Choroid plexus epithelial cell (primary cell): Measurements from ENCODE around the gene TPRA1.
A peak's percentile ranks its signal among the peaks of the same experiment; 100 is the strongest.

Experiments
- DNase-seq: peaks from one replicate; pipeline ENCODE4 v3.0.0-alpha.2; 2010; ENCODE audit warnings: low read depth
- H3K4me3 ChIP-seq: 2 replicates; pipeline ENCODE4 v1.5.1; 2011; ENCODE audit warnings: low read depth, mild to moderate bottlenecking, control low read depth, low read length, moderate library complexity
- TF ChIP-seq, protein P1 (sequence below): conservative IDR thresholded peaks from 2 replicates; pipeline ENCODE4 v1.5.1; 2011; ENCODE audit warnings: low read depth, mild to moderate bottlenecking, control low read depth, inconsistent platforms, low read length, moderate library complexity

The TPRA1 gene

DNA sequence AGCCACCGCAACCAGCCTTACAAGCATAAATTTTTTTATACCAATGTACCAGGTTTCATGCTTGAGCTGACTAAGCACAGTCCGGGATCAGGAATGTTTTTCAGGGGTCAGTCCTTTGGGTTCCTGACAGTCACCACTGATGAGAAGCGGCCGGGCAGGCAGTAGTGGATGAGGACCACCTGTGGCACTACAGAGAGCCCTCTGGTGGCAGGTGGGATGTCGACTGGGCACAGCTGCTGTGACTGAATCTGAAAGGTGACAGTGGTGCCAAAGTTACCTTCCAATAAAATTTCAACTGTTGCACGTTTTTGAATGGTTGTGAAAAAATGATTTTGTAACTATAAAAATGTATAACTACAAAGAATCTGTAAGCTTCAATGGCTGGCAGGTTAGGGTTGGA is 34.0 kb downstream of the TPRA1 start:
- H3K4me3 ChIP-seq, result no peak overlapping the region
- TF ChIP-seq, protein P1, sequence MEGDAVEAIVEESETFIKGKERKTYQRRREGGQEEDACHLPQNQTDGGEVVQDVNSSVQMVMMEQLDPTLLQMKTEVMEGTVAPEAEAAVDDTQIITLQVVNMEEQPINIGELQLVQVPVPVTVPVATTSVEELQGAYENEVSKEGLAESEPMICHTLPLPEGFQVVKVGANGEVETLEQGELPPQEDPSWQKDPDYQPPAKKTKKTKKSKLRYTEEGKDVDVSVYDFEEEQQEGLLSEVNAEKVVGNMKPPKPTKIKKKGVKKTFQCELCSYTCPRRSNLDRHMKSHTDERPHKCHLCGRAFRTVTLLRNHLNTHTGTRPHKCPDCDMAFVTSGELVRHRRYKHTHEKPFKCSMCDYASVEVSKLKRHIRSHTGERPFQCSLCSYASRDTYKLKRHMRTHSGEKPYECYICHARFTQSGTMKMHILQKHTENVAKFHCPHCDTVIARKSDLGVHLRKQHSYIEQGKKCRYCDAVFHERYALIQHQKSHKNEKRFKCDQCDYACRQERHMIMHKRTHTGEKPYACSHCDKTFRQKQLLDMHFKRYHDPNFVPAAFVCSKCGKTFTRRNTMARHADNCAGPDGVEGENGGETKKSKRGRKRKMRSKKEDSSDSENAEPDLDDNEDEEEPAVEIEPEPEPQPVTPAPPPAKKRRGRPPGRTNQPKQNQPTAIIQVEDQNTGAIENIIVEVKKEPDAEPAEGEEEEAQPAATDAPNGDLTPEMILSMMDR, result peak; percentile 24

GRCh38 chr3:127555108-127555507 is 35.4 kb downstream of the TPRA1 start:
- TF ChIP-seq, protein P1, result no peak
- no peak for DNase-seq
- no peak overlapping the region for H3K4me3 ChIP-seq

More for the DNA sequence above, 34.0 kb downstream of the TPRA1 start:
- no peak for DNase-seq

DNA sequence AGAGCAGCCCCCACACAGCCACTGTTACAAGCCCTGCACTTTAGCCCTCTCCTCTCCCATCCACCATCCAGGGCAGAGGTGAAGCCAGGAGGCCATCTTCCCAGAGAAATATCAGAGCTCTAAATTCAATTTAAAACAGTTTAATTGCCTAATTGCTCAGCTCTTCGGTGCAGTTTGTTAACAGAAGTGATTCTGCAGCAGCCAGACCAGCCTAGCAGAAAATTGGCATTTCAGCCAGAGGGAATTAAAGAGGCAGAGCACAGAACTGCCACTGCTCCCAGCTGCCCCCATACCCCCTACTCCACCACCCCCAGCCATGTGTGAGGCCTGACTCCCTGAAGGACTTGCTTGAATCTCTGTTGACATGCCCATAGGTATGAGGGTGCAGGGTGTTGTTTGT is 38.5 kb downstream of the TPRA1 start:
- TF ChIP-seq, protein P1, result no peak
- no peak overlapping the region for H3K4me3 ChIP-seq
- no peak for DNase-seq

DNA sequence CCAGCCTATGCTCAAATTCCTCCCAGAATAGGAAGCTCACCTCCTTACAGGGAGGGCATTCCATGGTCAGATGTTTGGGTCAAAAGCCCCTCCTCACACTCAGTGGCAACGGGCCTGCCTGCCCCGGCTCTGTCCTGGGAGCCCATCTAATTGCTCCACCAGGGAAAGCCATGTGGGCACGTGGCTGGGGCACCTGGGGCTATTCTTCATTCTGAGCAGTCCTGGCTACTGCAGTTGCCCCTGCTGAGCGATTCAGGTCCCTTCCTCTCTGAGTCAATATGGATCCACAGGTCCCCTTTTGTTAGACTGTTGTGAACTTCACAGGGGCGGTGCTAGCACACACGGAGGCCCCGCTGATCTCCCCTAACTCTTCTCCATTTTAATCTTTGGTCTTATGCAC is 39.4 kb downstream of the TPRA1 start:
- no peak for DNase-seq
- TF ChIP-seq, protein P1, result no peak

GRCh38 chr3:127550468-127551157 is 39.9 kb downstream of the TPRA1 start:
- no peak for DNase-seq
- TF ChIP-seq, protein P1, result no peak
- no peak overlapping the region for H3K4me3 ChIP-seq

More for the DNA sequence above, 39.4 kb downstream of the TPRA1 start:
- H3K4me3 ChIP-seq, result no peak overlapping the region

DNA sequence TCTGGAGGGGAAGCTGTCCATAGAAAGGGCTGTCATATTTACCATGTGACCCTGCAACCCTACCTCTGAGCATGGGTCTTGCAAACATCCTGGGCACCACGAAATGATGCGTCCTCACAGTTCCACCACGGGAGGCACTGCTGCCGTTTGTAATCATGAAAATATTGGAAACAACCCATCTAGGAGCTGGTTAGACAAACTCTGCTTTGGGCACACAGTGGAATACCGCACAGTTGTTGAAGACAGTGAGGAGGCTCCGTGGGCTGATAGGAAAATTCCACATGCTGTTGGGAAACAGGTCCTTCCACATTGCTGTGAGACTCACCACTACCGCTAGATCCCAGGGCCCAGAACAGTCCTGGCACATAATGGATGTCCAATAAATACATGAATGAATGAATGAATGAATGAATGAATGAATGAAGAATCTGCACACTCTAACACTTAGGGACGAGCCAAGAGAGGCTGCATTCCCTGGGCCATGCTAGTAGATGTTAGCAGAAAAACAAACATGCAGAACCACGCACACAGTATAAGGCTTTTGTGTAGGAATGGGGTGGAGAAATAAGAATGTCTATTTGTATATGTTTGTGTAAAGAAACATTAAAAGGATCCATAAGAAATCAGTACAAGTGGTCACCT is 40.6 kb downstream of the TPRA1 start:
- DNase-seq, result no peak
- H3K4me3 ChIP-seq, result no peak overlapping the region
- TF ChIP-seq, protein P1, result no peak
